H4 (cell line): ENCODE data around the gene HS3ST2. TPM values are rescaled to one million over a fixed set of nuclear protein-coding genes. Genes with fewer than 3 reads are reported as not detected.
"Not testable (repeated sequence)": the region's sequence is repeated elsewhere in the genome, so short reads cannot be mapped to it uniquely, and the experiment has no call there.

Experiments
- DNase-seq: peaks from one replicate; pipeline ENCODE4 v3.0.0-alpha.2; 2015; ENCODE audit warnings: low spot score
- total RNA-seq: library from RNA; depleted of rRNA; stranded (reverse); fragments of >200 nt; shearing (Covaris generic); gene quantifications from 2 replicates; pipeline ENCODE4 v1.2.3, GENCODE V29; 2014

Gene HS3ST2
- total RNA-seq, 1 experiment from 2014 or later = 0.15 TPM

- DNase-seq = no peak
Observed at GRCh38 chr16:22813223-22813947, 577 bp upstream of the HS3ST2 start.

- DNase-seq = no peak
Observed at GRCh38 chr16:22814711-22815105, 746 bp downstream of the HS3ST2 start.

GRCh38 chr16:22815863-22816262 is 1.9 kb downstream of the HS3ST2 start:
- no peak for DNase-seq

GRCh38 chr16:22816475-22816874 is 2.5 kb downstream of the HS3ST2 start:
- DNase-seq = no peak

- DNase-seq = not testable (repeated sequence)
Observed at GRCh38 chr16:22818736-22819135, 4.8 kb downstream of the HS3ST2 start.

- no peak for DNase-seq
Observed at GRCh38 chr16:22838681-22839080, 24.7 kb downstream of the HS3ST2 start.

- DNase-seq = not testable (repeated sequence)
Observed at GRCh38 chr16:22842031-22842430, 28.1 kb downstream of the HS3ST2 start.

- no peak for DNase-seq
Observed at GRCh38 chr16:22843122-22843521, 29.2 kb downstream of the HS3ST2 start.

GRCh38 chr16:22843856-22844255 is 29.9 kb downstream of the HS3ST2 start:
- no peak for DNase-seq

- DNase-seq = no peak
Observed at GRCh38 chr16:22844416-22844815, 30.5 kb downstream of the HS3ST2 start.

GRCh38 chr16:22847100-22847499 is 33.1 kb downstream of the HS3ST2 start:
- no peak for DNase-seq

- DNase-seq = no peak
Observed at GRCh38 chr16:22847690-22848089, 33.7 kb downstream of the HS3ST2 start.

- DNase-seq = no peak
Observed at GRCh38 chr16:22848451-22848850, 34.5 kb downstream of the HS3ST2 start.

- no peak for DNase-seq
Observed at GRCh38 chr16:22849517-22849916, 35.6 kb downstream of the HS3ST2 start.

GRCh38 chr16:22855231-22855630 is 41.3 kb downstream of the HS3ST2 start:
- no peak for DNase-seq

- no peak for DNase-seq
Observed at GRCh38 chr16:22857296-22858025, 43.5 kb downstream of the HS3ST2 start.

- no peak for DNase-seq
Observed at GRCh38 chr16:22859925-22860324, 46.0 kb downstream of the HS3ST2 start.

- no peak for DNase-seq
Observed at GRCh38 chr16:22861580-22861979, 47.6 kb downstream of the HS3ST2 start.

GRCh38 chr16:22862046-22862445 is 48.1 kb downstream of the HS3ST2 start:
- DNase-seq = no peak

- DNase-seq = no peak
Observed at GRCh38 chr16:22864375-22864774, 50.4 kb downstream of the HS3ST2 start.

- no peak for DNase-seq
Observed at GRCh38 chr16:22868593-22869224, 54.7 kb downstream of the HS3ST2 start.

GRCh38 chr16:22871861-22872260 is 57.9 kb downstream of the HS3ST2 start:
- DNase-seq = no peak

GRCh38 chr16:22874394-22874793 is 60.4 kb downstream of the HS3ST2 start:
- no peak for DNase-seq
